GM21367 (cell line): ENCODE data around the gene SLC9A1.
"Not testable (repeated sequence)": the region's sequence is repeated elsewhere in the genome, so short reads cannot be mapped to it uniquely, and the experiment has no call there.

Source experiments
- ATAC-seq: cut with Tn5 transposase; IDR thresholded peaks from one replicate; pipeline ENCODE4 v1.9.1; 2021; ENCODE audit not compliant: unreplicated experiment

SLC9A1 gene

DNA sequence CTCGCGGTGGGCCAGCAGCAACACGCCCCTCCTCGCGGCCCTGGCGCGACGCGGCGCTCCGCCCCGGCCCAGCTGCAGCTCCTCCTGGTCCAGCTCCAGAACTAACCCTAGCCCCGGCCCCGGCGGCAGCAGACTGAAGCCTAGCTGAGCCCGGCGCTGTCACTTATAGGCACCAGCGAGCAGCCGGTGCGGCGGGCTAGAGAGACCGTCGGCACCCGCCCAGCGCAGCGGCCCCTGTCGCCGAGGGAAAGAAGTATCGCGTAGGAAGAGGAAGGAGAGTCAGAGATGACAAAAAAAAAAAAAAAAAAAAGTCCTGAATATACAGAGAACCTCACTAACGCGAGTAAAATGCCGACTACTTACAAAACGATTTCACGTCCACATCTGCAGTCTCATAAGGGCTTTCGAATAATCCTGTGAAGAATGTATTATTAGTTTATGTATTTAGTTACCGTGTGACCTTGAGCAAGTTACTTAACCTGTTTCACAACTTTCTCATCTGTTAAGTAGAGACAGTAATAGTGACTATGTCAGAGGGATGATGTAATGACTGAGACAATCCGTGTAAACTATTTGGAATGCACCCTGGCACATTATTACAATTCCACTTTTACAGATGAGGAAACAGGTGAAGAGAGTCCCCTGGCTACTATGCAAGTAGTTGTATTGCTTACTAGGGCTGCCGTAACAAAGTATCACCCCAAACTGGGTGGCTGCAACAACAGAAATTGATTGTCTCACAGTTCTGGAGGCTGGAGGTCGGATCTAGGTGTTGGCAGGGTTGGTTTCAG lies at the start of gene SLC9A1:
TSS of gene SLC9A1 (minus strand) at position 135 of the 791 bp plus-strand sequence. CDS start 791 bp downstream, outside the sequence.
- peak; percentile 86 for ATAC-seq

DNA sequence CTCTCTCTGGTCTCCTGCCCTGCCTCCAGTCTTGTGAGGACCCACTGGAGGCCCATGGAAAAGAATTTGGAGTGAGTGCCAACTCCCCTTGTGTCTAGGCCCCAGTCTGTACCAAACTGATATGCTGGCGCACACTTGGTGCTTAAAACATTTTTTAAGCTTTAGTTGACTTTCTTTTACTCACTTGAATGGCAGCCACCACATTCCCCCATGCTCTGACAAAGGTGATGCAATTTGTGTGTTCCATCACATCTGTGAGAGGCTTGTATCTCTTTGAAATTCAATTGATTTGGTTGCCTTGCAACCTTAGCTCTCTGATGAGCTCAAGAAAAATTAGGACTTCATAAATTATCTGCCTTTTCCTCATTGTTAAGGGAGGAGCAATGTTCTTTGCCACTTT lies 49.0 kb upstream of the SLC9A1 start:
- no peak for ATAC-seq

DNA sequence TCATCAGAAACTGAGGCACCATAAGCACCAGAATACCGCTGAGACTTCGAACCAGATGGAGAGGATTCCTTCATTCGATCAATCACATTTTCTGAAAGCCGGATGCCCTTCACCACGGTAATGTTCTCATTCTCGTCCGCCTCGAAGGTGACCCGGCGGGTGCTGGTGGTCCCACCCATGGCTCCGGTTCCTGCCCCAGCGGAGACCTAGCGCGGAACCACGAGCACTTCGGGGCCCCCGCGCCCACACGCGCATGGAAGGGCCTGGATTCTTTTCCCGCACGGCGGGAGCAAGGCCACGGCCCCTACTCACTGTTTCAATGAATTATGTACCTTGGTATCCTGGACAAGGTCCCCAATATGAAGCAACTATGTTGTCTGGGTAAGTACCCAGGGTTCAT lies 46.4 kb upstream of the SLC9A1 start:
- no peak for ATAC-seq

DNA sequence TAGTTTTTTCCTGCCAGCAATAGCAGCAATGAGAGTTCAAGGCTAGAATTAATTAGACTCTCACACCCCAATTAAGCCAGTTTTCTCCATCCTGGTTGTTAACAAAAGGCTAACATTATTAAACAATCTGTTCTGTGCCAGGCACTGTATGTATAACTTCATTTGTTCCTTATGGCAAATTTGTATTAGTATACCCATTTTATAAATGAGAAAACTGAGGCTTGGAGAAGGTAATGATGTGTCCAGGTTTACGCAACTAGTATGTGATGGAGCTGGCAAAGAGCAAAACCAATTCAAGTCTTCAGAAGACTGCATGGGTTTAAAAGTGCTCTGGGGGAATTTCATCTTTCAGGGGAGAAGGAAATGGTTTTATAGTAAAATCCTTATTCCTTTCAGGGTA lies 38.3 kb upstream of the SLC9A1 start:
- no peak for ATAC-seq

DNA sequence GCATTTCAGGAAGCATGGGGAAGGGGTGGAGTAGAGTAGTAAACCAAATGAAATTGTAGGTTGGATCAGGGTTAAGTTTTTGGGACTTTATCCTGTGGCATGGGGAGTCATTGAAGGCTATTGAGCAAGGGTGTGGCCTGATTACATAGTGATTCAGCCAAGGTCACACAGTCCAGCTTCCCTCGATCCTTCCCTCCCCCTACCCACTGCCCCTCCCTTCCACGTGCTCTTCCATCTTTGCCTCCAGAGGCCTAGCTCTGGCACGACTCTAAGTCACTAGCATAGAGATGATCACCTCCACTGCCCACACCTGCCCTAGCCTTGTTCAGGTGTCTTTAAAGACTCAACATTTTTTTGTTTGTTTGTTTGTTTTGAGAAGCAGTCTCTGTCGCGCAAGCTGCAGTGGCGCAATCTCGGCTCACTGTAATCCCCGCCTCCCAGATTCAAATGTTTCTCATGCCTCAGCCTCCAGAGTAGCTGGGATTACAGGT lies 37.2 kb upstream of the SLC9A1 start:
- ATAC-seq, result no peak

DNA sequence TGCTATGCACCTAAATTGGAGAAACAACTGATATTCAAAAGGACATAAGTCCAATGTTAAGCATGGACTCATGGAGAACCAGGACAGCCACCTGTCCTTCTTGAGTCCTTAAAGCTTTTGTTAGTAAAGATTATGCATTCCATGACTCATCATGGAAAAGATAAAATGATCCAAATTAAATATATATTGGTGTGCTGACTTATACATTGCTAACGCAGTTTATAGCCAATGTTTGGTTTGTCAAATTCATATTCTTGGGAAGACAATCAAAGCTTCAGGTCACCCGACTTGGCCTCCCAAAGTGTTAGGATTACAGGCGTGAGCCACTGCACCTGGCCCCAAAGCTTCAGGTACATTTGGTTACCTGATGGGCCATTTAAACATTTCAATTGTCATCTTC lies 29.7 kb upstream of the SLC9A1 start:
- ATAC-seq, result not testable (repeated sequence)

DNA sequence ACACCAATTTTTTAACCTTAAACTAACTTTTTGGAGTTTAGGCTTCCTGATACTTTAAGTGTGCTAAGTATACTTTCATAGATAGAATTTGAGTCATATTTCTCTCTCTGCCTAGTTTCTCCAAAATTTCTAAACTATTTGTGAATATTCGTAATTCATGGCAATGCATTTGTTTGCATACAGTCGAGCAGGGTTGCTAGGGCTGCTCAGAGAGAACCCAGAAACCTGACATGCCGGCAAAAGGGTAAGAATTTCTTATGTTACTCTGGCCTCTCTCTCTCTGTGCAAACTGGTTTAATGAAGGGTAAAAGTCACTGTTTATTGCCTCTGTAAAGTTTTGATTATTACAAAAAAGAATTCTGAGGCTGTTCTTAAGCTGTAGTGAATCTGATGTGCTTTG lies 25.1 kb upstream of the SLC9A1 start:
- no peak for ATAC-seq

DNA sequence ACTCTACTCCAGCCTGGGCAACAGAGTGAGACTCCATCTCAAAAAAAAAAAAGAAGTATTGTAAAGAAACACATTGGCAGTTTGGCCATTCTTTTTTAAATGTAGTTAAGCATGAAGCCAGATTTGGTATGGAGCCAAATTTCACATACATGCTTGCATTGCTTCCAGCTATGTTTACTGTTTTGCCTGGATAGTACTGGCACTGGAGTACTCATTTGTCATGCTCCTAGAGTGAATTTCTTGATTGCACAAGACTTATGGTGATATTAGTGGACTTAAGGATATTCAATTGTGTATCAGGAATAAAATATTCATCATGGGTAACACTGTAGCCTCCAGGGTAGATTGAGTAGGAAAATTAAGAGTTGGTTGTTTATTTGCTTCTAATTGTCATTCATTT lies 24.5 kb upstream of the SLC9A1 start:
- no peak for ATAC-seq

DNA sequence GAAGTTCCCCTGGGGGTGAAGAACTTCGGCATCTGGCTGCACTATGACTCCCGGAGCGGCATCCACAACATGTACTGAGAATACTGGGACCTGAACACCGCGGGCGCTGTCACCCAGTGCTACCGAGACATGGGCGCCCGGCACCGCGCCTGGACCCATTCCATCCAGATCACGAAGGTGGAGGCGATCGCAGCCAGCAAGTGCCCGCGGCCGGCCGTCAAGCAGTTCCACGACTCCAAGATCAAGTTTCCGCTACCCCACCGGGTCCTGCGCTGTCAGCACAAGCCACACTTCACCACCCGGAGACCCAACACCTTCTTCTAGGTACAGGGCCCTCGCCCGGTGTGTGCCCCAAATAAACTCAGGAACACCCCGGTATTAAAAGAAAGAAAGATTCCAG lies 22.0 kb upstream of the SLC9A1 start:
- ATAC-seq, result no peak

DNA sequence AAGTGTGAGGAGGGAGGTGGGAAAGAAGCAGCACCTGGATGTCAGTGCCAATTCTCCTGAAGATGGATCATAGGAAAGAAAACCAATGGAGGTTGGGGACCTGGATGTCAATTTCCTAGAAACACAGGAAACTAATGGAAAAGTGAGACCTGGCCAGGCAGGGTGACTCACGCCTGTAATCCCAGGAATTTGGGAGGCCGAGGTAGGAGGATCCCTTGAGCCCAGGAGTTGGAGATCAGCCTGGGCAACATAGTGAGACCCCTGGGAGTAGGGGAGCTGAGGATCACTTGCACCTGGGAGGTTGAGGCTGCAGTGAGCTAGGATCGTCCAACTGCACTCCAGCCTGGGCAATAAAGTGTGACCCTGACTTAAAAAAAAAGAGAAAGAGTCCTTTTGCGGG lies 21.4 kb upstream of the SLC9A1 start:
- ATAC-seq, result no peak

DNA sequence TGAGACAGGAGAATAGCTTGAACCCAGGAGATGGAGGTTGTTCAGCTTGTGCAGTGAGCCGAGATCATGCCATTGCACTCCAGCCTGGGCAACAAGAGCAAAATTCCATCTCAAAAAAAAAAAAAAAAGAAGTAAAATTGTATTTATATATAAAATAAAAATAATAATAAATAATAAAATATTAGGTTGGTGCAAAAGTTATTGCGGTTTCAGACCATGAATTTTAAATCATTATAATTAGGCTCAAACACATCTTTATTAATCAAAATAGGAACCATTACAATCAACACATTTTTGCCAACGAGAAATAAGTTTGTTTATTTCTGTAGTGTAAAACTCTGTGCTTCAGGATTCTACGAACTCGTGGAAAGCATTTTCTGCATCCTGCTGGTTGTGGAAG lies 18.1 kb upstream of the SLC9A1 start:
- ATAC-seq, result not testable (repeated sequence)

DNA sequence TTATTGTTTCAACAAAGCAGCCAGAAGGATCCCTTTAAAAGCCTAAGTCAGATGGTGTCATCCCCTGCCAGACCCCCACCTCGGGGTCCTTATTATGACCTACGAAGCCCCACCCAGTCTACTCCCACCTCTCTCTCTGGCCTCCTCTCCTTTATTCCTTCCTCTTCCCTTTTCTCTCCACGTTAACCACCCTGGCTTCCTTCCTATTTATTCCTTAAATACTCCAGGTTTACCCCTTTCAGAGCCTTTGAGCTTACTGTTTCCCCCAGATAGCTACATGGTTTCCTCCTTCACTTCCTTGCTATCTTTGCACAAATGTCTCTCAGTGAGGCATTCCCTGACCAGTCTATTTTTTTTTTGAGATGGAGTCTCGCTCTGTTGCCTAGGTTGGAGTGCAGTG lies 12.0 kb upstream of the SLC9A1 start:
- no peak for ATAC-seq

DNA sequence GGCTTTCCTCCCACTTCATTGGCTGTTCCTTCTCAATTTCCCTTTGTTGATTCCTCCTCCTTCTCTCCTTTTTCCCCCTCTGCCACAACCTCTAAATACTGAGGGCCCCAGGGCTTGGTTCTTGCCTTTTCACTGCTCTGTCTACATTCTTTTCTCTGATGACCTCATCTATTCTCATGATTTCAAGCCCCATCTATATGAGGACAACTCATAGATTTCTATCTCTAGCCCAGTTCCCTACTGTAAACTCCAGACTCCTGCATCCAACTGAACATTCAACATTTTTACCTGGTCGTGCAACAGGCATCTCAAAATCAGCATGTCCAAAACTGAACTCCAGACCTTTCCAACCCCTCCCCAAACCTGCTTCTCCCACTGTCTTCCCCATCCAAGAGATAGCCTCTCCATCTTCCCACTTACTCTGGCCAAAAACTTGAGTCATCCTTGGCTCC lies 11.5 kb upstream of the SLC9A1 start:
- ATAC-seq, result no peak

DNA sequence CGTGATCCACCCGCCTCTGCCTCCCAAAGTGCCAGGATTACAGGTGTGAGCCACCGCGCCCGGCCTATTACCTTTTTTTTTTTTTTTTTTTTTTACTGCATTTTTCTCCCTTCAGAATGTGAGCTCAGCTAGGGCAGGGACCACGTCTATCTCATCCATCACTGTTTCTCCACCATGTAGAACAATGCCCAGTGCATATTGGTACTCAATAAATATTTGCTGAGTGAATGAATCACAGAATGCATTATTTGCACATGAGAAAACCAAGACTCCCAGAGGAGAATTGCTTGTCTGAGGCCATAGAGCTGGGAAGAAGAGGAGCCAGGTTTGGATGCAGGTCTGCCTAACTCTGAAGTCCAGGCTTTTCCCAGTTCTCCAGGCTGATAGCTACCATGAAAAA lies 8.2 kb upstream of the SLC9A1 start:
- ATAC-seq, result no peak

DNA sequence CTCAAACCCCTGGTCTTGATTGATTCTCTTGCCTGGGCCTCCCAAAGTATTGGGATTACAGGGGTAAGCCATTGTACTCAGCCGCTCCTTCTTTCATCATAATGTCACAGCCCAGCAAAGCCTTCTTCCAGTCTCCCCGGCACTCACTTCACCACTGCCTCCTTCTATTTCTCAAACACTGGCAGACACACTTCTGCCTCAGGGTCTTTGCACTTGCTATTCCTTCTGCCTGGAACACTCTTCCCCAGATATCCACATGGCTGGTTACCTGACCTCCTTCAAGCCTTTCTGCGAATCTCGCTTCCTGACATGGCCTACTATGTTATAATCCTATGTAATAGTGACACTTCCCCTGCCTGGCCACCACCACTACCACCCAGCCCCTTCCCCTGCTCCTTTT lies 7.2 kb upstream of the SLC9A1 start:
- ATAC-seq, result no peak

DNA sequence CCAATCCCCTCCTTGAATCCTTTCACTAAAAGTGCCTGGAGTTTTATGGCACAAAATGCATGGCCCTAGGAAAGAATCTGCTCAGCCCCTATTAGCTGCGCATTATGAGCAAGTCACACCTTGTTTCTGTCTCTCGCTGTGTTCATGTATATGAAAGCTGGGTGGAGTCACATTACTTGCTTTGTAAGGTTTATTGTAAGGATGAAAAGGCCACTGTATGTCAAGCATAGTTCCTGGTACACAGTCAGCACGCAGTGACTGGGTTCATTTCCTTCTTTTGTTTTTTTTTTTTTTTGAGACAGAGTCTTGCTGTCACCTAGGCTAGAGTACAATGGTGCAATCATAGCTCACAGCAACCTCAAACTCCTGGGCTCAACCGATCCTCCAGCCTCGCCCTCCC lies 6.7 kb upstream of the SLC9A1 start:
- ATAC-seq, result no peak

DNA sequence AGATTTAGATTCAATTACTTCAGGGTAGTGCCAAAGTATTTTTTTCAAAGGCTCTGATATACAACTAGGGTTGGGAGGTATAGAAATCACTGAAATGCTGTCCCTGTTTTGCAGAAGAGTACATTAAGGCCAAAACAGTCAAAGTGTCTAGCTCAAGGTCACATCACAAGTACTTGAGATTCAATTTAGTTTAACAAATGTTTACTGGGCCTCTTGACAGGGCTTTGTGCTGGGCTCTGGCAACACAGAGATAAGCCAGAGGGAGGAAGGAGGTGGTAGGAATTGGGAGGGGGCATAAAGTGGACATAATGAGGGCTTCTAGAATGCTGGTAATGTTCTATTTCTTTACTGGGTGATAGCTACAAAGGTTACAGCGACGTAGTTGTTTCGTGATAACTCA lies 2.3 kb upstream of the SLC9A1 start:
- ATAC-seq, result no peak

DNA sequence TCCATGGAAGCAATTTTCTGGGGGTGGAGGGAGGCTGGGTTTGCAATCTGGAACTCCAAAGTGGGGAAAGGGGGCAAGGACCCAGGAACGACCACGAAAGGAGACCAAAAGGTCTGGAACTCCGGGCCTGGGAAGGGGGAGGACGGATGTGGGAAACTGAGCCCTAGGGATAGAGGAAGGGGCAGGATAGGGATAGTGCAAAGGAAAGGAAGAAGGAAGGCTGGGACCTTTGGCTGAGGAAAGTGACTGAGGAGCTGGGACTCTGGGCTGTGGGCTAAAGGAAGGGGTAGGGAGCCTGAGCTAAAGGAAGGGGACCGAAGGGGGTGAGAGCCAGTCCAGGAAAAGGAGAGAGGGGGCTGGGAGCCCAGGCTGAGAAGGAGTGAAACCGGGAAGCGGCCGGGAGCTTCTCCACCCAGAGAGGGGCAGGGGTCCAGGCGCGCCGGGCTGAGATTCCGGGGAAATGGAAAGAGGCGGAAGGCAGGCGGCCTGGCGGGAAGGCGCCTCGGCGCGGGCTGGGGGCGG lies 395 bp downstream of the SLC9A1 start:
- ATAC-seq, result peak; percentile 10

DNA sequence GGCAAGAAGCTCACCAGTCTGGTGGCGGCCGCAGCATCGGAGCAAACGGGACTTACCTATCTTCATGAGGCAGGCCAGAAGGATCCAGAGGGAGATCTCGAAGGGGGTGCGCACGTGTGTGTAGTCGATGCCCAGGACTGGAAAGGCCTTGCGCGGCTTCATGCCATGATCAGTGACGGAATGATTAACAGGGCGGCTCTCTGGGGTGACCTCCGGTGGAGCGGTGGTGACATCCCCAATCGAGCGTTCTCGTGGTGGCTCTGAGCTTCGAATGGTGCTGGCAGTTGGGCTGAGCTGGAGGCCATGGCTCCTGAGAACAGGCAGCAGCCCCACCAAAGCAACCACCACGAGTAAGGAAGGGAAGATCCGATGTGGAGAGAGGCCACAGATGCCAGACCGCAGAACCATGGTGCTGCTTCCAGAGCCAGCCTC lies 982 bp downstream of the SLC9A1 start:
- ATAC-seq, result no peak

DNA sequence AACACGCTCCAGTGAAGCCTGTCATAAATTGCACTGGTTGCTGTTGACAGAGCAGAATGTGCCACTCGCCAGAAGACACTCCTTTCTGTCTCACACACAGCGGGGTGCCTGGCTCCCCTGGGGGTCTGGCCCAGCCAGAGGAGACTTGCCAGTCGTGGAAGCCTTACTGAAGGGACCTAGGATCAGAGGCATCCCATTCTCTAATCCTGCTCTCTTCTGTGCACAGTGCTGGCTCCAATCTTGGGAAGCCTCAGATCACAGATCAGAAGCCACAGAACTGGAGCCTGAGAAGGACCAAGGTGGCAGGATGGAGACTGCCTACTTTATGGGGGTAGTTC lies 1.4 kb downstream of the SLC9A1 start:
- ATAC-seq, result no peak

DNA sequence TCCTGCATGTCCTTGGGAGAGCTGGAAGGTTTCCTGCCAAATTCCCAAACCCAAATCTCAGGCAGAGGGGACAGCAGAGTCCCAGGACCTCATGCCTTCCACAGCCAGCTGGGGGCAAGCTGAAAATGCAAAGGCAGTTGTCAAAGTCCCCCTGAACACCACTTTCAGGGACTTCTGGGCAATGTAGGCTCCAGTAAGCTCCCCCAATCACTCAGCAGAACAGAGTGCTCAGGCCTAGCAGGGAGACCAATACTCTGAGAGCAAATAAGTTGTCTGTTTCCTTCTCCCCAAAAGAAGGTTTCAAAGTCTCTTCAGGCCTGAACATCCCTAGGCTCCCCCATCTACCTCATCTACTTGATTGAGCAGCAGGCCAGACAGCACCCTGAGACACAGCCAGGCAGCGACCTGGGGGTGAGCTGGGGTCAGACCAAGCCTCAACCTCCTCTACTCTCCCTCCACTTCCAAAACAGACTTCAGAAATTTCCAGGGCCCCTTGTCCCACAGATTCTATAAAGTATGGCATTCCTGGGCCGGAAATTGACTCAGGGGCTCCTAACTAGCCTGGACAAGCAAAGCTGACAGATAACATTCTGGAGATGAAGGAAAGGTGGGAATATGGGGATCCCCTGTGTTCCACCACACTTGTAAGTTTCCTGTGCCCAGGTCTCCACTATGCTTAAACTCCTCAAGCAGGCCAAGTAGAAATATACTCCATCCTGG lies 1.9 kb downstream of the SLC9A1 start:
- no peak for ATAC-seq
